Adipocyte (in vitro differentiated cells): ENCODE results near the gene PGM1.

ENCODE experiments used
- DNase-seq: peaks from one replicate; pipeline ENCODE4 v3.0.0-alpha.2; 2015; ENCODE audit warnings: low read depth
- H3K27me3 ChIP-seq: replicated peaks from 2 replicates; pipeline ENCODE4 v1.7.0; 2013; ENCODE audit warnings: mild to moderate bottlenecking, low read length, moderate library complexity; ENCODE audit not compliant: control insufficient read depth, insufficient read depth
- H3K36me3 ChIP-seq: 2 replicates; pipeline ENCODE4 v1.7.0; 2013; ENCODE audit warnings: low read length, mild to moderate bottlenecking, moderate library complexity; ENCODE audit not compliant: control insufficient read depth, insufficient read depth, severe bottlenecking
- H3K4me1 ChIP-seq: 2 replicates; pipeline ENCODE4 v1.7.0; 2013; ENCODE audit warnings: mild to moderate bottlenecking, low read length, moderate library complexity; ENCODE audit not compliant: control insufficient read depth, insufficient read depth
- H3K4me3 ChIP-seq: 2 replicates; pipeline ENCODE4 v1.7.0; 2013; ENCODE audit warnings: mild to moderate bottlenecking, low read length, moderate library complexity
- H3K9ac ChIP-seq: 2 replicates; pipeline ENCODE4 v1.7.0; 2013; ENCODE audit warnings: mild to moderate bottlenecking, low read length, moderate library complexity
- H3K9me3 ChIP-seq: 2 replicates; pipeline ENCODE4 v1.7.0; 2013; ENCODE audit warnings: mild to moderate bottlenecking, low read length, moderate library complexity; ENCODE audit not compliant: control insufficient read depth

PGM1 gene

GRCh38 chr1:63634471-63634870 is 41.3 kb downstream of the PGM1 start:
- Histone ChIP-seq H3K36me3 (peaks cover 93% of the 10 kb centered on the region), H3K4me3 (no peak overlapping the region), H3K9me3 (no peaks in the 10 kb centered on the region), H3K27me3 (no peaks in the 10 kb centered on the region), H3K9ac (peak overlapping the region; percentile 3), H3K4me1 (peaks cover 40% of the 10 kb centered on the region)
- DNase-seq, result no peak

- H3K36me3 ChIP-seq, result peaks cover 93% of the 10 kb centered on the region
Observed at GRCh38 chr1:63635681-63636080, 42.5 kb downstream of the PGM1 start.

DNA sequence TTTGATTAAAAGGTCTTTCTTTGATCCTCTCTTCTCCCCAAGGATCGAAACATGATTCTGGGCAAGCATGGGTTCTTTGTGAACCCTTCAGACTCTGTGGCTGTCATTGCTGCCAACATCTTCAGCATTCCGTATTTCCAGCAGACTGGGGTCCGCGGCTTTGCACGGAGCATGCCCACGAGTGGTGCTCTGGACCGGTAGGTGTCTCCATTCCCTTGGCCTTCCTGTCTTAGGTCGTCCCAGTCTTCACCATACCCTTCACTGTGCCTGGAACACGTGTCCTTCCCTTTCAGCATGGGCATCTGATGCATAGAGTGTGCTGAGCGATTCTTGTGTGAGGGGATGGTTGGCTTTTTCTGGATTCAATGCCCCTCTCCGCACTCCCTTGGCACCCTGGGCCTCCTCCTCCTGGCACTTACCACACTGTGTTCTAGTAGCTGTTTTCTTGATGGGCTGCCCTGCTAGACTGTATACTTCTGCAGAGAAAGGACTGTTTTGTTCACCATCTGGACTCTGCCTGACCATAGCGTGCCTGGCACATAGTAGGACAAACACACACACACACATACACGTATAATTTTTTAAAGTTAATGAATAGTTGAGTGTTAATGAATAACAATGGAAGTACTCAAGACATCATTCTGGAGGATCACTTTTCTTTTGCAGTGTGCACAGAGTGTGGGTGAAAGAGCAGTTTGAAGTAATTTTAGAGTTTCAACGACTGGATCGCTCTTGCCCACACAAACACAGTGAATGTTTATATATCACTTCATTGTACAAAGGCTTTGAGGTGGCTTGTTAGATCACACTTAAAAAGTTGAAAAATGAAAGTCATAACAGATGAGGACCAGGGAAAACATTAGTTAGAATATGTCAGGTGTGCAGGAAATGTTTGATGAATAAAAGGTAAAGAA is 43.2 kb downstream of the PGM1 start:
- Histone ChIP-seq H3K4me1 (peaks cover 20% of the 10 kb centered on the region), H3K36me3 (peaks cover 93% of the 10 kb centered on the region), H3K9me3 (no peaks in the 10 kb centered on the region), H3K4me3 (no peak overlapping the region), H3K27me3 (no peaks in the 10 kb centered on the region), H3K9ac (no peak overlapping the region)
- no peak for DNase-seq

More at GRCh38 chr1:63635681-63636080, 42.5 kb downstream of the PGM1 start:
- no peaks in the 10 kb centered on the region for H3K27me3 ChIP-seq
- peak; percentile 41 for DNase-seq
- H3K4me3 ChIP-seq, result no peak overlapping the region
- no peak overlapping the region for H3K9ac ChIP-seq
- H3K4me1 ChIP-seq, result peaks cover 28% of the 10 kb centered on the region
- H3K9me3 ChIP-seq, result no peaks in the 10 kb centered on the region

DNA sequence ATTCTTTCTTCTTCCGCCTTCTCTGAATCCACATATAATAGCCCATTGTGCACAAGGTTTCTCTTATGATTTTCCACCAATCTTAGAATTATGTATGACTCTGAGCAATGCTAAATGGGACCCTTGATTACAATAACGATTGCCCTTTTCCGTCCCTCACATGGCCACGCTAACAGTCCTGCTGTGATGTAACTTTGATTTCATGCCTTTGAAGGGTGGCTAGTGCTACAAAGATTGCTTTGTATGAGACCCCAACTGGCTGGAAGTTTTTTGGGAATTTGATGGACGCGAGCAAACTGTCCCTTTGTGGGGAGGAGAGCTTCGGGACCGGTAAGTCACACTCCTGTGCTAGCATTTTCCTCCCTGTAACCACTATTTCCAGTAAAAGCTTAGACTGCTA is 45.3 kb downstream of the PGM1 start:
- no peaks in the 10 kb centered on the region for H3K9me3 ChIP-seq
- H3K36me3 ChIP-seq, result peaks cover 95% of the 10 kb centered on the region
- DNase-seq, result no peak
- H3K4me1 ChIP-seq, result peaks cover 21% of the 10 kb centered on the region
- H3K4me3 ChIP-seq, result no peak overlapping the region
- H3K27me3 ChIP-seq, result no peaks in the 10 kb centered on the region
- H3K9ac ChIP-seq, result no peak overlapping the region

DNA sequence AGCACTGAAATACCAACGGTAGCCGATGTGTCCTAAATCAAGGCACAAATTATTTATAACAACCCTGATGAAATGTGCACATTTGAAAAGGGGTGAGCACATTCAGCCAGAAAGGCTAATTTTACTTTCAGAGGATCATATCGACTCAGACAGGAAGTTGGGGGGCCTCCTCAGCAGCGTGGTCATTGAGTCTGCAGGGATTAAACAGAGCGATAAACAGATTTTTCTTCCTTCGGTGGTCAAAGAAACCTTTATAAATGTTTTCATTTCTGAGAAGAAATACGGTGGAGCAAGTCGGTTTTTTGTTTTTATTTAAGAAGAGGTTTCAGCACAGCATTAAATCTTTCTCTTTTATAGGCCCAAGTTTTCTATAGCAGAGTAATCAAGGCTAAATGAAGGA is 45.7 kb downstream of the PGM1 start:
- Histone ChIP-seq H3K27me3 (no peaks in the 10 kb centered on the region), H3K9me3 (no peaks in the 10 kb centered on the region), H3K4me1 (peaks cover 25% of the 10 kb centered on the region), H3K4me3 (no peak overlapping the region), H3K9ac (no peak overlapping the region), H3K36me3 (peaks cover 99% of the 10 kb centered on the region)
- DNase-seq, result no peak

- peaks cover 30% of the 10 kb centered on the region for H3K4me1 ChIP-seq
- H3K27me3 ChIP-seq, result no peaks in the 10 kb centered on the region
- no peak for DNase-seq
- H3K4me3 ChIP-seq, result no peak overlapping the region
- no peak overlapping the region for H3K9ac ChIP-seq
- H3K36me3 ChIP-seq, result peaks cover 80% of the 10 kb centered on the region
- no peaks in the 10 kb centered on the region for H3K9me3 ChIP-seq
Observed at GRCh38 chr1:63640633-63641567, 47.7 kb downstream of the PGM1 start.

GRCh38 chr1:63641615-63642014 is 48.4 kb downstream of the PGM1 start:
- DNase-seq, result no peak
- H3K9ac ChIP-seq, result no peak overlapping the region
- H3K4me1 ChIP-seq, result peaks cover 30% of the 10 kb centered on the region
- H3K4me3 ChIP-seq, result no peak overlapping the region
- no peaks in the 10 kb centered on the region for H3K27me3 ChIP-seq
- peaks cover 79% of the 10 kb centered on the region for H3K36me3 ChIP-seq
- no peaks in the 10 kb centered on the region for H3K9me3 ChIP-seq

GRCh38 chr1:63642901-63643300 is 49.7 kb downstream of the PGM1 start:
- no peaks in the 10 kb centered on the region for H3K27me3 ChIP-seq
- H3K9me3 ChIP-seq, result no peaks in the 10 kb centered on the region
- no peak for DNase-seq
- H3K4me3 ChIP-seq, result no peak overlapping the region
- H3K4me1 ChIP-seq, result peaks cover 34% of the 10 kb centered on the region
- peaks cover 68% of the 10 kb centered on the region for H3K36me3 ChIP-seq
- H3K9ac ChIP-seq, result no peak overlapping the region

DNA sequence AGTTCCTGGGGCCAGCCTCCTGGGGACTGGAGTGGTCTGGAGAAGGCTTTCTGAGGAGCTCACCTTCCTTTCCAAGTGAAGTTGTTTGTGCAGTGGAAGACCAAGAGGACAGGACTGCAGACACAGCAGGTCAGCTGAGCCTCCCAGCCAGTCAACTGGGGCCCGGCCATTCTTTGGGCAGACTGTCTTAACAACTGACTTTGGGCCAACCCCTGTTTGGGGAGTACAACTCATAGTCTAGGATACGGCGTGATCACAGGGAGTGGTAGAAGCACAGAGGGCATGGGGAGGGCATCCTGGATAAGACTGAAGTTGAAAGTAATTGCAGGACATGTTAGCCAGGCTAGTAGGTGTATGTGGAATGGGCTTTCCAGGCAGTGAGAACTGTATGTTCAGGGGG is 50.3 kb downstream of the PGM1 start:
- H3K27me3 ChIP-seq, result no peaks in the 10 kb centered on the region
- H3K9me3 ChIP-seq, result no peaks in the 10 kb centered on the region
- H3K4me1 ChIP-seq, result peaks cover 39% of the 10 kb centered on the region
- no peak overlapping the region for H3K9ac ChIP-seq
- DNase-seq, result no peak
- H3K4me3 ChIP-seq, result no peak overlapping the region
- peaks cover 68% of the 10 kb centered on the region for H3K36me3 ChIP-seq

DNA sequence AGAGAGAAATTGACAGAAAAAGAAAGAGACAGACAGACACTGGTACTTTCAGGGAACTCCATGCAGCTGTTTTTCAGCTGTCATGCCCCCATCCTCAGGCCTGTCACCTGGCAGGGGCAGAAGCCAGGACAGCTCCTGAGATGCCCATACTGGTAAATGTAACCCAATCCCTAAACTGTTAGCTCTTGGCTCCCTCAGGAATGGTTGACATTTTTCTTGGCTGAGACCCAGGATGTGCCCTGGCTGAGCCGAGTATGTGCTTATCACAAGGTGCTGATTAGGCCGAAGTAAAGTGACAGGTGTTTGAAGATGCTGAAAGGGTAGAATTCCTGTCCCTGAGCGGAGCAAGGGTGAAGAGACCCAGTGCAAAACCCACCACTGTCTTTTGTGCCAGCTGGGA is 50.7 kb downstream of the PGM1 start:
- Histone ChIP-seq H3K4me1 (peaks cover 41% of the 10 kb centered on the region), H3K36me3 (peaks cover 68% of the 10 kb centered on the region)
- DNase-seq, result no peak

DNA sequence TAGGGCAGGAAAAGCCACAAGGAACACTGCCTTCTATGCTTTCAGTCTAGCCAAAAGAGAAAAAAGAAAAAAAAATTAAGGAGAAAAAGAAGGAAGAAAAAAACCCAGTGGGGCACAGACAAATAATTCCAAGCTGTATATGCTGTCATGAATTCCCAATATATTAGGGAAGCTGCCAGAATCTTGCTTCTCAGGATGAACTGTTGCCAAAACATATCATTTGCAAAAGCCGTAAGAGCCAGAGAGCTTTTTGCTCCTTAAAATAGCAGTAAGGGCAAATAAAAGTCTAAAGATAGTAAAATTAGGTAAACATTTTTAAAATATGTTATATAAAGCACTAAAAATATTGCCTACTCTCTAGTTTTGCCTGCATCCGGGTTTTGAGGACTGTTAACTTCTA is 52.1 kb downstream of the PGM1 start:
- H3K4me1 ChIP-seq, result peaks cover 49% of the 10 kb centered on the region
- peak overlapping the region; percentile 70 for H3K9ac ChIP-seq
- DNase-seq, result peak; percentile 49
- H3K36me3 ChIP-seq, result peaks cover 68% of the 10 kb centered on the region
- no peaks in the 10 kb centered on the region for H3K27me3 ChIP-seq
- H3K9me3 ChIP-seq, result no peaks in the 10 kb centered on the region
- peak overlapping the region; percentile 54 for H3K4me3 ChIP-seq

More for the DNA sequence above, 50.7 kb downstream of the PGM1 start:
- Histone ChIP-seq H3K4me3 (peak overlapping the region; percentile 9), H3K9ac (peak overlapping the region; percentile 70), H3K27me3 (no peaks in the 10 kb centered on the region), H3K9me3 (no peaks in the 10 kb centered on the region)
